Vagina (tissue), 2 donors: ENCODE data around the gene INF2. TPM values are rescaled to one million over a fixed set of nuclear protein-coding genes. Genes with fewer than 3 reads are reported as not detected.

Experiments
- DNase-seq, 2 donors: peaks; one replicate each; pipeline ENCODE4 v3.0.0-alpha.2; 2017; ENCODE audit errors: extremely low spot score in 2 of 2
- H3K27ac ChIP-seq: fragments of 200-600 bp; sonication (generic); one replicate; pipeline ENCODE4 v1.5.1; 2019
- H3K27me3 ChIP-seq: fragments of 200-600 bp; sonication (generic); one replicate; pipeline ENCODE4 v1.5.1; 2019
- H3K36me3 ChIP-seq, 2 donors: fragments of 200-600 bp; sonication (generic); one replicate each; pipeline ENCODE4 v1.5.1; 2017 to 2019
- H3K4me1 ChIP-seq: fragments of 200-600 bp; sonication (generic); one replicate; pipeline ENCODE4 v1.5.1; 2019
- H3K4me3 ChIP-seq, 2 donors: fragments of 200-600 bp; sonication (generic); 1 replicate in 1 of 2; 2 replicates in 1 of 2; pipeline ENCODE4 v1.5.1; 2016 to 2019
- H3K9me3 ChIP-seq: fragments of 200-600 bp; sonication (generic); one replicate; pipeline ENCODE4 v1.5.1; 2019
- CTCF ChIP-seq, 3 experiments: fragments of 450-650 bp in 2 of 3; fragments of 200-600 bp in 1 of 3; sonication (generic) in 1 of 3; IDR thresholded peaks; one replicate each; pipeline ENCODE4 v1.5.1; 2017 to 2019; ENCODE audit warnings: antibody characterized with exemption in 3 of 3, mild to moderate bottlenecking in 2 of 3, moderate library complexity in 2 of 3
- POLR2A ChIP-seq, 2 donors: fragments of 450-650 bp; IDR thresholded peaks; one replicate each; pipeline ENCODE4 v1.6.1; 2017; ENCODE audit warnings: antibody characterized with exemption in 2 of 2, mild to moderate bottlenecking in 2 of 2, moderate library complexity in 2 of 2
- POLR2AphosphoS5 ChIP-seq, 2 donors: sonication (generic); formaldehyde crosslinking; IDR thresholded peaks; one replicate each; pipeline ENCODE4 v1.9.0; 2017; ENCODE audit warnings: antibody characterized with exemption in 2 of 2, mild to moderate bottlenecking in 2 of 2, low read depth in 1 of 2; ENCODE audit not compliant: insufficient read depth in 1 of 2
- intact Hi-C: fragments of 100-400 bp; cut with DNase I; formaldehyde crosslinking; loops from one replicate; pipeline ENCODE4 v1.15.1; 2023
- total RNA-seq: library from RNA; depleted of rRNA; stranded (reverse); fragments of >200 nt; gene quantifications from one replicate; pipeline ENCODE4 v1.2.3, GENCODE V29; 2016

Gene INF2
- total RNA-seq, 1 donor from 2014 or later, result 49.1 TPM

GRCh38 chr14:104704252-104704651 lies 14.8 kb downstream of the INF2 start:
- no peak overlapping the region for H3K27ac ChIP-seq
- H3K4me1 ChIP-seq, result peaks cover 14% of the 10 kb centered on the region
- TF ChIP-seq POLR2AphosphoS5 (IDR thresholded peaks at IDR 0.05; ENCODE audit: insufficient read depth in 1 of 2, low read depth in 1 of 2) (no peak), POLR2A (IDR thresholded peaks at IDR 0.05) (no peak), CTCF (IDR thresholded peaks at IDR 0.05) (no peak)
- H3K27me3 ChIP-seq, result no peaks in the 10 kb centered on the region
- no peak for DNase-seq
- no peak overlapping the region for H3K4me3 ChIP-seq
- intact Hi-C loops, result no loop called here
- H3K9me3 ChIP-seq, result no peaks in the 10 kb centered on the region
- H3K36me3 ChIP-seq, result peaks cover 0 to 22% of the 10 kb centered on the region in 2 donors

- Histone ChIP-seq H3K4me1 (peaks cover 6% of the 10 kb centered on the region), H3K36me3 (peaks cover 0 to 34% of the 10 kb centered on the region in 2 donors), H3K4me3 (no peak overlapping the region), H3K27me3 (no peaks in the 10 kb centered on the region), H3K9me3 (no peaks in the 10 kb centered on the region), H3K27ac (no peak overlapping the region)
- TF ChIP-seq POLR2A (IDR thresholded peaks at IDR 0.05), result no peak
- no peak for TF ChIP-seq CTCF (IDR thresholded peaks at IDR 0.05)
- no peak for TF ChIP-seq POLR2AphosphoS5 (IDR thresholded peaks at IDR 0.05; ENCODE audit: insufficient read depth in 1 of 2, low read depth in 1 of 2)
- DNase-seq, result no peak
- intact Hi-C loops, result loop anchor here (2.0 kb wide), 1 partner anchor 55 kb away; no protein-coding TSS in a partner anchor
These were observed 16.1 kb downstream of the INF2 start for GRCh38 chr14:104705340-104706047.

- H3K27ac ChIP-seq, result no peak overlapping the region
- H3K27me3 ChIP-seq, result no peaks in the 10 kb centered on the region
- TF ChIP-seq POLR2A (IDR thresholded peaks at IDR 0.05) (no peak), POLR2AphosphoS5 (IDR thresholded peaks at IDR 0.05; ENCODE audit: insufficient read depth in 1 of 2, low read depth in 1 of 2) (no peak), CTCF (IDR thresholded peaks at IDR 0.05) (no peak)
- H3K4me1 ChIP-seq, result peaks cover 6% of the 10 kb centered on the region
- H3K36me3 ChIP-seq, result peaks cover 0 to 42% of the 10 kb centered on the region in 2 donors
- no peak for DNase-seq
- no peak overlapping the region for H3K4me3 ChIP-seq
- H3K9me3 ChIP-seq, result no peaks in the 10 kb centered on the region
- intact Hi-C loops, result loop anchor here (2.0 kb wide), 1 partner anchor 56 kb away; no protein-coding TSS in a partner anchor
These were observed 17.6 kb downstream of the INF2 start for GRCh38 chr14:104706733-104707607.

- no peak for TF ChIP-seq CTCF (IDR thresholded peaks at IDR 0.05)
- TF ChIP-seq POLR2AphosphoS5 (IDR thresholded peaks at IDR 0.05; ENCODE audit: insufficient read depth in 1 of 2, low read depth in 1 of 2), result peak in 1 of 2 donors; percentile 14
- intact Hi-C loops, result loop anchor here (2.0 kb wide), 1 partner anchor 57 kb away; no protein-coding TSS in a partner anchor
- Histone ChIP-seq H3K27ac (no peak overlapping the region), H3K36me3 (peaks cover 0 to 49% of the 10 kb centered on the region in 2 donors), H3K4me3 (no peak overlapping the region), H3K9me3 (no peaks in the 10 kb centered on the region), H3K27me3 (no peaks in the 10 kb centered on the region), H3K4me1 (peaks cover 6% of the 10 kb centered on the region)
- DNase-seq, result no peak
These were observed 18.5 kb downstream of the INF2 start for GRCh38 chr14:104707608-104708595.
